ENCODE measurements around the gene ABCA7. TPM values are rescaled to one million over a fixed set of nuclear protein-coding genes. Genes with fewer than 3 reads are reported as not detected.

The ABCA7 gene, protein sequence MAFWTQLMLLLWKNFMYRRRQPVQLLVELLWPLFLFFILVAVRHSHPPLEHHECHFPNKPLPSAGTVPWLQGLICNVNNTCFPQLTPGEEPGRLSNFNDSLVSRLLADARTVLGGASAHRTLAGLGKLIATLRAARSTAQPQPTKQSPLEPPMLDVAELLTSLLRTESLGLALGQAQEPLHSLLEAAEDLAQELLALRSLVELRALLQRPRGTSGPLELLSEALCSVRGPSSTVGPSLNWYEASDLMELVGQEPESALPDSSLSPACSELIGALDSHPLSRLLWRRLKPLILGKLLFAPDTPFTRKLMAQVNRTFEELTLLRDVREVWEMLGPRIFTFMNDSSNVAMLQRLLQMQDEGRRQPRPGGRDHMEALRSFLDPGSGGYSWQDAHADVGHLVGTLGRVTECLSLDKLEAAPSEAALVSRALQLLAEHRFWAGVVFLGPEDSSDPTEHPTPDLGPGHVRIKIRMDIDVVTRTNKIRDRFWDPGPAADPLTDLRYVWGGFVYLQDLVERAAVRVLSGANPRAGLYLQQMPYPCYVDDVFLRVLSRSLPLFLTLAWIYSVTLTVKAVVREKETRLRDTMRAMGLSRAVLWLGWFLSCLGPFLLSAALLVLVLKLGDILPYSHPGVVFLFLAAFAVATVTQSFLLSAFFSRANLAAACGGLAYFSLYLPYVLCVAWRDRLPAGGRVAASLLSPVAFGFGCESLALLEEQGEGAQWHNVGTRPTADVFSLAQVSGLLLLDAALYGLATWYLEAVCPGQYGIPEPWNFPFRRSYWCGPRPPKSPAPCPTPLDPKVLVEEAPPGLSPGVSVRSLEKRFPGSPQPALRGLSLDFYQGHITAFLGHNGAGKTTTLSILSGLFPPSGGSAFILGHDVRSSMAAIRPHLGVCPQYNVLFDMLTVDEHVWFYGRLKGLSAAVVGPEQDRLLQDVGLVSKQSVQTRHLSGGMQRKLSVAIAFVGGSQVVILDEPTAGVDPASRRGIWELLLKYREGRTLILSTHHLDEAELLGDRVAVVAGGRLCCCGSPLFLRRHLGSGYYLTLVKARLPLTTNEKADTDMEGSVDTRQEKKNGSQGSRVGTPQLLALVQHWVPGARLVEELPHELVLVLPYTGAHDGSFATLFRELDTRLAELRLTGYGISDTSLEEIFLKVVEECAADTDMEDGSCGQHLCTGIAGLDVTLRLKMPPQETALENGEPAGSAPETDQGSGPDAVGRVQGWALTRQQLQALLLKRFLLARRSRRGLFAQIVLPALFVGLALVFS (N-terminal part only)
- total RNA-seq (2021; ENCODE audit: unreplicated experiment) (91.4 TPM), Bru-seq, nascent RNA (percentile 55 among the genes with signal in this experiment), BruChase-seq, experiment 1, labeled RNA remaining after a 6-hour chase (percentile 80 among the genes with signal in this experiment), BruChase-seq, experiment 2, labeled RNA remaining after a 2-hour chase (percentile 66 among the genes with signal in this experiment)
- polyA plus RNA-seq (2012) = 59.2 and 65.7 TPM in 2 replicates
- long read RNA-seq, partial matches to known transcripts = 115 of 168 reads
- long read RNA-seq, other reads (novel, unspliced or antisense) = 52 of 168 reads

DNA sequence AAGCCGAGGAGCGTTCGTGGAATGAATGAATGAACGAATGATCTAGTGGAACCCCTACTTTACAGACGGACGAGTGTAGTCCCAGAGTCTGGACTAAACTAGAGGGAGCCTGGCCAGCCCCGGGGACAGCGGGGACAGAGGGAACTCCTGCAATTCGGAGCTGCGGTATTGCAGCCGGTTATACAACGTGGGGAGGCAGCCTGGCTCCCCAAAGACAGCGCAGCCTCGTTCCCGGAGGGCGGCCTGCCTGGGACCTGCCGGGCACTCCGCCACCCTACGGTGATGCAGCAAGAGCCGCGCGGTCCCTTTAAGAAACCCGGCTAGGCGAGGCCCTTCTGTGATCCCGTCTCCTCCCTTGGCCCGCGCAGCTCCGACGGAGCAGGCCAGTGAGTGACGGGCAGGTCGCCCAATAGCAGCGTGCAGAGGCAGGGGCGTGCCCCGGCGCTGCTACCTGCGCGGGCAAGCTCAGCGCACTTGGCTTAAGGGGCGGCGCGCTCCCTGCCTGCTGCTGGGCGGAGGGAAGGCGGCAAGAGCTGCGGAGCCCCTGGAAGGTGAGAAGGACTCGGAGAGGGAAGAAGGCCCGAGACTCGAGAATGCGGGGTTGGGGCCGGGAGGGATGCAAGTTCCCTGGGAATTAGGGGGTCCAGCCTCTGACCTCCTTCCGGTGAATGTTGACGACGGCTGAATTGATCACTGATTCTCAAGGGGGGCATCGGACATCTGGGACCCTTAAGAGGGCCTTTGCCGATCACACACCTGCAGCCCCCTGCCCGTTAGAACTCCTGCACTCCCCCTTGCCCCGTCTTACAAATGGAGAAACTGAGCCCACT lies at the start of gene ABCA7:
TSS of gene ABCA7 (plus strand) at position 462 of the 830 bp plus-strand sequence. CDS start 1,255 bp downstream, outside the sequence.
- ChIA-PET CTCF (interaction anchor here (0.9 to 1.1 kb wide), 4 partner anchors 12 to 227 kb away, joined by 3 to 7 read pairs (median 4); no protein-coding TSS in a partner anchor), POLR2A (interaction anchor here (0.7 to 7.8 kb wide), 6 partner anchors 12 to 229 kb away, joined by 3 to 85 read pairs (median 6); partner anchors contain the start of genes CIRBP, CNN2, RNU6-2 and WDR18), RAD21 (ENCODE audit: low non-redundant PET in 1 of 2, low total read pairs in 2 of 2, uncharacterized antibody in 2 of 2, unreplicated experiment in 2 of 2) (interaction anchor here (1.0 to 1.1 kb wide), 2 partner anchors 12 to 15 kb away, joined by 4 read pairs; no protein-coding TSS in a partner anchor)
- peak within 1 kb of the TSS; percentile 84 for H3K9ac ChIP-seq (ENCODE audit: low read length)
- ATAC-seq (peak; percentile 78), DNase-seq (ENCODE audit: low read depth, low spot score) (peak; percentile 96)
- no peaks in the 10 kb centered on the region for H4K20me1 ChIP-seq (ENCODE audit: insufficient read depth)
- peak within 1 kb of the TSS; percentile 88 for H3K4me2 ChIP-seq (ENCODE audit: low read length)
- H2AFZ ChIP-seq (ENCODE audit: low read depth, low read length, poor library complexity, severe bottlenecking) = no peak within 1 kb of the TSS
- peaks cover 17% of the 10 kb centered on the region; the same call in 1 of the 2 replicates for H3K79me2 ChIP-seq (ENCODE audit: insufficient read depth, low read length)
- intact Hi-C loops (cut with micrococcal nuclease) = loop anchor here (2.0 kb wide), 1 partner anchor 13 kb away; the partner anchor contains the start of gene CNN2
- peak within 1 kb of the TSS; percentile 91 for H3K4me3 ChIP-seq (replicated peaks in 1 of 2; ENCODE audit: low read depth in 1 of 2, low read length in 2 of 2)
- H3K9me2 ChIP-seq (ENCODE audit: insufficient read depth) = no peaks in the 10 kb centered on the region
- H3K9me3 ChIP-seq (ENCODE audit: control insufficient read depth in 1 of 2, insufficient read depth in 1 of 2, low read depth in 1 of 2, low read length in 2 of 2) = no peaks in the 10 kb centered on the region
- H3K4me1 ChIP-seq (ENCODE audit: control insufficient read depth in 1 of 2, insufficient read depth in 2 of 2, low read length in 2 of 2) = peaks cover 31 to 67% of the 10 kb centered on the region in 2 experiments
- BruUV-seq (replicated peaks) = TSS peak; percentile 52
- H3K27ac ChIP-seq (ENCODE audit: low read depth, low read length) = peak within 1 kb of the TSS; percentile 78
- no peaks in the 10 kb centered on the region for H3K27me3 ChIP-seq (ENCODE audit: insufficient read depth, low read length)
- peaks cover 4 to 14% of the 10 kb centered on the region in 2 experiments; a peak in 3 of 4 replicates for H3K36me3 ChIP-seq (ENCODE audit: control insufficient read depth in 1 of 2, insufficient read depth in 2 of 2, low read length in 2 of 2)
- TF ChIP-seq, protein P1, sequence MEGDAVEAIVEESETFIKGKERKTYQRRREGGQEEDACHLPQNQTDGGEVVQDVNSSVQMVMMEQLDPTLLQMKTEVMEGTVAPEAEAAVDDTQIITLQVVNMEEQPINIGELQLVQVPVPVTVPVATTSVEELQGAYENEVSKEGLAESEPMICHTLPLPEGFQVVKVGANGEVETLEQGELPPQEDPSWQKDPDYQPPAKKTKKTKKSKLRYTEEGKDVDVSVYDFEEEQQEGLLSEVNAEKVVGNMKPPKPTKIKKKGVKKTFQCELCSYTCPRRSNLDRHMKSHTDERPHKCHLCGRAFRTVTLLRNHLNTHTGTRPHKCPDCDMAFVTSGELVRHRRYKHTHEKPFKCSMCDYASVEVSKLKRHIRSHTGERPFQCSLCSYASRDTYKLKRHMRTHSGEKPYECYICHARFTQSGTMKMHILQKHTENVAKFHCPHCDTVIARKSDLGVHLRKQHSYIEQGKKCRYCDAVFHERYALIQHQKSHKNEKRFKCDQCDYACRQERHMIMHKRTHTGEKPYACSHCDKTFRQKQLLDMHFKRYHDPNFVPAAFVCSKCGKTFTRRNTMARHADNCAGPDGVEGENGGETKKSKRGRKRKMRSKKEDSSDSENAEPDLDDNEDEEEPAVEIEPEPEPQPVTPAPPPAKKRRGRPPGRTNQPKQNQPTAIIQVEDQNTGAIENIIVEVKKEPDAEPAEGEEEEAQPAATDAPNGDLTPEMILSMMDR (IDR thresholded peaks at IDR 0.05 in 2 of 3, conservative IDR thresholded peaks at IDR 0.05 in 1 of 3; ENCODE audit: borderline replicate concordance in 1 of 3, insufficient read depth in 1 of 3, low read depth in 2 of 3, low read length in 2 of 3) = no peak
- TF ChIP-seq SIN3A (IDR thresholded peaks at IDR 0.05; ENCODE audit: low read depth) = peak; percentile 71; the same call in 1 of the 2 replicates
- no peak for TF ChIP-seq SRF (IDR thresholded peaks at IDR 0.05; ENCODE audit: low read depth)
- peak; percentile 30; the same call in 1 of the 2 replicates for TF ChIP-seq ZFX (IDR thresholded peaks at IDR 0.05)
- TF ChIP-seq EZH2phosphoT487 (IDR thresholded peaks at IDR 0.05; ENCODE audit: borderline replicate concordance) = no peak
- TF ChIP-seq, protein P2, sequence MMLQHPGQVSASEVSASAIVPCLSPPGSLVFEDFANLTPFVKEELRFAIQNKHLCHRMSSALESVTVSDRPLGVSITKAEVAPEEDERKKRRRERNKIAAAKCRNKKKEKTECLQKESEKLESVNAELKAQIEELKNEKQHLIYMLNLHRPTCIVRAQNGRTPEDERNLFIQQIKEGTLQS (IDR thresholded peaks at IDR 0.05) = no peak
- no peak for TF ChIP-seq CEBPB (IDR thresholded peaks at IDR 0.05; ENCODE audit: low read depth)
- no peak for TF ChIP-seq POLR2A (IDR thresholded peaks at IDR 0.05; ENCODE audit: borderline replicate concordance, extremely low read depth, insufficient read depth, insufficient read length)
- TF ChIP-seq, protein P3, sequence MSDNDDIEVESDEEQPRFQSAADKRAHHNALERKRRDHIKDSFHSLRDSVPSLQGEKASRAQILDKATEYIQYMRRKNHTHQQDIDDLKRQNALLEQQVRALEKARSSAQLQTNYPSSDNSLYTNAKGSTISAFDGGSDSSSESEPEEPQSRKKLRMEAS (IDR thresholded peaks at IDR 0.05) = peak; percentile 82
- no peak for TF ChIP-seq EGR1 (IDR thresholded peaks at IDR 0.05; ENCODE audit: low read depth)
- TF ChIP-seq JUND (IDR thresholded peaks at IDR 0.05) = no peak
- TF ChIP-seq, protein P4, sequence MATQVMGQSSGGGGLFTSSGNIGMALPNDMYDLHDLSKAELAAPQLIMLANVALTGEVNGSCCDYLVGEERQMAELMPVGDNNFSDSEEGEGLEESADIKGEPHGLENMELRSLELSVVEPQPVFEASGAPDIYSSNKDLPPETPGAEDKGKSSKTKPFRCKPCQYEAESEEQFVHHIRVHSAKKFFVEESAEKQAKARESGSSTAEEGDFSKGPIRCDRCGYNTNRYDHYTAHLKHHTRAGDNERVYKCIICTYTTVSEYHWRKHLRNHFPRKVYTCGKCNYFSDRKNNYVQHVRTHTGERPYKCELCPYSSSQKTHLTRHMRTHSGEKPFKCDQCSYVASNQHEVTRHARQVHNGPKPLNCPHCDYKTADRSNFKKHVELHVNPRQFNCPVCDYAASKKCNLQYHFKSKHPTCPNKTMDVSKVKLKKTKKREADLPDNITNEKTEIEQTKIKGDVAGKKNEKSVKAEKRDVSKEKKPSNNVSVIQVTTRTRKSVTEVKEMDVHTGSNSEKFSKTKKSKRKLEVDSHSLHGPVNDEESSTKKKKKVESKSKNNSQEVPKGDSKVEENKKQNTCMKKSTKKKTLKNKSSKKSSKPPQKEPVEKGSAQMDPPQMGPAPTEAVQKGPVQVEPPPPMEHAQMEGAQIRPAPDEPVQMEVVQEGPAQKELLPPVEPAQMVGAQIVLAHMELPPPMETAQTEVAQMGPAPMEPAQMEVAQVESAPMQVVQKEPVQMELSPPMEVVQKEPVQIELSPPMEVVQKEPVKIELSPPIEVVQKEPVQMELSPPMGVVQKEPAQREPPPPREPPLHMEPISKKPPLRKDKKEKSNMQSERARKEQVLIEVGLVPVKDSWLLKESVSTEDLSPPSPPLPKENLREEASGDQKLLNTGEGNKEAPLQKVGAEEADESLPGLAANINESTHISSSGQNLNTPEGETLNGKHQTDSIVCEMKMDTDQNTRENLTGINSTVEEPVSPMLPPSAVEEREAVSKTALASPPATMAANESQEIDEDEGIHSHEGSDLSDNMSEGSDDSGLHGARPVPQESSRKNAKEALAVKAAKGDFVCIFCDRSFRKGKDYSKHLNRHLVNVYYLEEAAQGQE (IDR thresholded peaks at IDR 0.05; ENCODE audit: low read depth) = no peak
- TF ChIP-seq FOSL1 (IDR thresholded peaks at IDR 0.05; ENCODE audit: low read depth) = no peak
- TF ChIP-seq POLR2AphosphoS5 (IDR thresholded peaks at IDR 0.05; ENCODE audit: low read depth, low read length) = peak; percentile 70

Measured in HCT116 (cell line).